ENCODE results near the gene RNF180.
"Not testable (repeated sequence)": the region's sequence is repeated elsewhere in the genome, so short reads cannot be mapped to it uniquely, and the experiment has no call there.

RNF180 gene

GRCh38 chr5:64180661-64181343, 15.2 kb downstream of the RNF180 start:
- no peak for DNase-seq (ENCODE audit: low read depth)

DNA sequence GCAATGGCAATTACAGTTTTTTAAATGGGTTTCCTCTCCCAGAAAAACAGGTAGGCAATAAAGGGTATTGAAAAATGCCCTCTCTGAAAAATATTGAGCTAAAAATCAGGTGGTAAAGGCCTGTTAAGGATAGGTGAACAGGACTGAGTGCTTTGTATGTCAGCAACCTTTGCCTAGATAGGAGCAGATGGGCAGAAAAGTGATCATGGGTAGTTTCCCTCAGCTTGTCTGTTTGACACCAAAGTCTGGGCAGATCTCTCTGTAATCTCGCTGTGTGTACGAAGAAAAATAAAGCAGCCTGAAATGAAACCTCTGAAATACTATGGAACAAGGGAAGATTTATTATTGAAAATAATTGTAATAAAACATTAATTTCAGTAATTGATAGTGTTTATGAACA, 15.8 kb downstream of the RNF180 start:
- DNase-seq (ENCODE audit: low read depth) = no peak

DNA sequence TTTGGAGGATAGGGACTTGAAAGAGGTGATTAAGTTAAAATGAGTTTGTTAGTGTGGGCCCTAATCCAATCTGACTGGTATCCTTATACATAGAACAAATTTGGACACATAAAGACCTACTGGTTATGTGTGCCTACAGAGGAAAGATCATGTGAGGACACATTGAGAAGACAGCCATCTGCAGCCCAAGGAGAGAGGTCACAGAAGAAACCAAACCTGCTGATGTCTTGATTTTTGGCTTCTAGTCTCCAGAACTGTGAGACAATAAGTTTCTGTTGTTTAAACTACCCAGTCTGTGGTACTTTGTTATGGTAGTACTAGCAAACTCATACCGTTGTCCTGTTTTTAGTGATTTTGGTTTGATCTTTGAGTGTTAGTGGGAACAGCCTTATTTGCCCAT, 18.3 kb downstream of the RNF180 start:
- DNase-seq (ENCODE audit: low read depth) = no peak

DNA sequence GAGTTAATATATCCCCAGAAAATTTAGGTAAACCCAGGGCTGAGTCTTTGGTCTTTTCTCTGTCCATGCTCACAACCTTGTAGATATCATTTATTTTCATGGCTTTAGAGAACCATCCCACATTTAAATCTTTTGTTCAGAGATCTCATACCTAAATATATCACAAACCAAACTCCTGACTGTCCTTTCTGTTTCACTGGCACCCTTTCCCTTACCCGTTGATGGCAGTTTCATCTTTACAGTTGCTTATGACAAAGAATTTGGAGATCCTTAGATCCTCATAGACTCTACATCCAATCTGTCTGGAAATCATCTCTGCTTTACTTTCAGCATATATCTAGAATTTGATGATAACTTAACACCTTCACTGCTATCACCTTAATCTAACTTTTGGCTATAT, 19.2 kb downstream of the RNF180 start:
- DNase-seq (ENCODE audit: low read depth) = no peak

DNA sequence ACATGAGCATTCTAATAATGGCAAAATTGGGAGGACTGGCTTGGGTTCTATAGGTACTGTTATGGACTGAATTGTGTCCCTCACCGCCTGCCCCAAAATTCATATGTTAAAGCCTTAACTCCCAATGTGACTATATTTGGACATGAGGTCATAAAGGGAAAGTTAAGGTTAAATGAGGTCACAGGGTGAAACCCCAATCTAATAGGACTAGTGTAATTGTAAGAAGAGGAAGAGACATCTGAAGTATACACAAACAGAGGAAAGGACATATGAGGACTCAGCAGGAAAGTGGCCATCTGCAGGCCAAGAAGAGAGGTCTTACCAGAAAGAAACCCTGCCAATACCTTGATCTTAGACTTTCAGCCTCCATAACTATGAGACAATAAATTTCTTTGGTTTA, 23.1 kb downstream of the RNF180 start:
- DNase-seq (ENCODE audit: low read depth) = no peak

GRCh38 chr5:64190562-64191306, 25.1 kb downstream of the RNF180 start:
- DNase-seq (ENCODE audit: low read depth) = no peak

- DNase-seq (ENCODE audit: low read depth) = no peak
Measured at GRCh38 chr5:64195981-64196380, 30.3 kb downstream of the RNF180 start.

GRCh38 chr5:64199425-64199824, 33.8 kb downstream of the RNF180 start:
- DNase-seq (ENCODE audit: low read depth) = no peak

DNA sequence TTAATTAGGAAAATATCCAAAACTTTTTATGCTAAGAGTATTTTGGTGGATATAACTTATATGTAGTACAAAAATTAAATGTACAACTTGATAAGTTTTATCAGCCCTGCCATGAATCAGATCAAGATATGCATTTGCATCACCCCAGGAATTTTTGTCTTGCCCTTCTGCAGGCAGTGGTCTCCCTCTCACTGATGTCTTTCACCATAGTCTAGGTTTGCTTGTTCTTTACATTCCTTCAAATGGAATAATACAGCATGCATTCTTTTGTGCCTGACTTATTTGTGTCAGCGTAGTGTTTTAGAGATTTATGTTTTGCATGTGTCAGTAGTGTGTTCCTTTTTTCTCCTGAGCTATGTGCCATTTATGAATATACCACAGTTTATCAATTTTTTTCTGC, 36.4 kb downstream of the RNF180 start:
- DNase-seq (ENCODE audit: low read depth) = no peak

DNA sequence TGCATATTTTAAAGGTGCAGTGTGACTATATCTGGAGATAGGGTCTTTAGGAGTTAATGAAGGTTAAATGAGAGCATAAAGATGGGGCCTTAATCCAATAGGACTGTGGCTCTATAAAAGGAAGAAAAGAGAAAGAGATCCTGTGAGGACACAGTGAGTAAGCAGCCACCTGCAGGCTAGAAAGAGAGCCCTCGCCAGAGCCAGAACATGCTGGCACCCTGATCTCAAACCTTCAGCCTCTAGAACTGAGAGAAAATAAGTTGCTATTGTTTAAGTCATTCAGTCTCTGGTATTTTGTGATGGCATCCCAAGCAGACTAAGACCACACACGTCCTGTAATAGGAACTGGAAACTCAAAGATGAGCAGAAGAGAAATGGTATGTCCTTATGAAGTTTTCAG, 41.0 kb downstream of the RNF180 start:
- DNase-seq (ENCODE audit: low read depth) = no peak

DNA sequence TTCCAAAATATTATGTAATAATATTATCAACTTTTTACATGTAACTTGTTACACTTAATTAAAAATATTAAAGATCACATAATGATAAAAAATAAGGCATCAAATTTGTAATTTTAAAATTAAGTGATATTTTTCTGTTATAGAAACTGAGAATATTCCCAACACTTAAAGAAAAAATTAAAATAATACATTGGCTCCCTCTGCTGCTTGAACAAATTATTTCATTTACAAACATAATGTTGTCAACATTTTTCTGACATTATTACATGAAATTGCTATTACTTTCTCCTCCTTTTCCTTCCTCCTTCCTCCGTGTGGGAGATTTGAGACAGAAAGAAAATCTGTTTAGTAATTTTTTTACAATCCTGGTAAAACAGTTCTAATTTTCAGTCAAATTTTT, 42.3 kb downstream of the RNF180 start:
- DNase-seq (ENCODE audit: low read depth) = no peak

GRCh38 chr5:64209353-64209752, 43.7 kb downstream of the RNF180 start:
- DNase-seq (ENCODE audit: low read depth) = no peak

- DNase-seq (ENCODE audit: low read depth) = peak; percentile 59
Measured at GRCh38 chr5:64210866-64211265, 45.2 kb downstream of the RNF180 start.

GRCh38 chr5:64213011-64213410, 47.4 kb downstream of the RNF180 start:
- DNase-seq (ENCODE audit: low read depth) = no peak

DNA sequence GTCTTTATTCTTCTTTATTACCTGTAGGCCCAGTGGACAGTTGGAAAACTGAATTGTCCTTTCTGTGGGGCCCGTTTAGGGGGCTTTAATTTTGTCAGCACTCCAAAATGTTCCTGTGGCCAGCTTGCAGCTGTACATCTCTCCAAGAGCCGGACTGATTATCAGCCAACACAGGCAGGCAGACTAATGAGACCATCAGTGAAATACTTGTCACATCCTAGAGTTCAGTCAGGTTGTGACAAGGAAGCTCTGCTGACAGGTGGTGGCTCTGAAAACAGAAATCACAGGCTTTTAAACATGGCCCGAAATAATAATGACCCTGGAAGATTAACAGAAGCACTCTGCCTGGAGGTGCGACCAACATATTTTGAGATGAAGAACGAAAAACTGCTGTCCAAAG, 47.9 kb downstream of the RNF180 start:
- DNase-seq (ENCODE audit: low read depth) = no peak

- no peak for DNase-seq (ENCODE audit: low read depth)
Measured at GRCh38 chr5:64214132-64214531, 48.5 kb downstream of the RNF180 start.

DNA sequence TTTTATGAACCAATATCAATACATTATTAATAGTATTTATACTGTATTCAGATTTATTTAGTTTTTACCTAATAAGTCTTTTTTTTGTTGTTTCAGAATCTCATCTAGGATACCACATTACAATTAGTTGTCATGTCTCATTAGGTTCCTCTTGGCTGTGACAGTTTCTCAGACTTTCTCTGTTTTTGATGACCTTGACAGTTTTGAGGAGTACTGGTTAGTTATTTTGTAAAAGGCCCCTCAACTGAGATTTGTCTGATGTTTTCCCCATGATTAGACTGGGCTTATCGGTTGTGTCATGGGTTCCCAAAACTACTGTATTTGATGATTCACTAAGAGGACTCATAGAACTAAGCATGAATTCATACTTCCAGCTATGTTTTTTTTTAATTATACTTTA, 56.3 kb downstream of the RNF180 start:
- DNase-seq (ENCODE audit: low read depth) = no peak

DNA sequence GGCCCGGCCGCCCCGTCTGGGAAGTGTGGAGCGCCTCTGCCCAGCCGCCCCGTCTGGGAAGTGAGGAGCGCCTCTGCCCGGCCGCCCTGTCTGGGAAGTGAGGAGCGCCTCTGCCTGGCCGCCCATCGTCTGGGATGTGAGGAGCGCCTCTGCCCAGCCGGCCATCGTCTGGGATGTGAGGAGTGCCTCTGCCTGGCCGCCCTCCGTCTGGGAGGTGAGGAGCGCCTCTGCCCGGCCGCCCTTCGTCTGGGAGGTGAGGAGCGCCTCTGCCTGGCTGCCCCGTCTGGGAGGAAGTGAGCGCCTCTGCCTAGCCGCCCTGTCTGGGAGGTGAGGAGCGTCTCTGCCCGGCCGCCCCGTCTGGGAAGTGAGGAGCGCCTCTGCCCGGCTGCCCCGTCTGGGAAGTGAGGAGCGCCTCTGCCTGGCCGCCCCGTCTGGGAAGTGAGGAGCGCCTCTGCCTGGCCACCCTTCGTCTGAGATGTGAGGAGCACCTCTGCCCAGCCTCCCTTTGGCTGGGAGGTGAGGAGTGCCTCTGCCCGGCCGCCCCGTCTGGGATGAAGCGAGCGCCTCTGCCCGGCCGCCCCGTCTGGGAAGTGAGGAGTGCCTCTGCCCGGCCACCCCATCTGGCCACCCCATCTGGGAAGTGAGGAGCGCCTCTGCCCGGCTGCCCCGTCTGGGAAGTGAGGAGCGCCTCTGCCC, 59.8 kb downstream of the RNF180 start:
- not testable (repeated sequence) for DNase-seq (ENCODE audit: low read depth)

DNA sequence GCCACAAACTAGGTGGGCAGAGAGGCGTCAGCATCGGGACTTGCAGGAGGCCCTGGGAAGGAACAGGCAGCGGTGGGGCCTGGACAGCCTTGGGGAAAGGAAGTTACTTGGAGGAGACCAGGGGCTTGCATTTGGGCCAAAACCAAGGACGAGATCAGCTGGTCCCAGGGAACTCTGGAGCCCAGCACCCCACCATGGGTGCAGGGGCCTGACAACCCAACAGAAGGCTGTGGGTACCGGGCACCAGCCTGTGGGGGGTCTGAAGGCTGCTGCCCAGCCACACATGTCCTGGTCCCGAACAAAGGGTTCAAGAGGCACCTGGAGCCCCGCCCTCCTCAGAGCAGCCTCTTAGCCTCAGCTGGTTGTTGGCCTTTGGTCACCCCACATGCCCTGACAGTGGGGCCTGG, 61.5 kb downstream of the RNF180 start:
- DNase-seq (ENCODE audit: low read depth) = not testable (repeated sequence)

- DNase-seq (ENCODE audit: low read depth) = no peak
Measured at GRCh38 chr5:64229163-64229774, 63.6 kb downstream of the RNF180 start.

DNA sequence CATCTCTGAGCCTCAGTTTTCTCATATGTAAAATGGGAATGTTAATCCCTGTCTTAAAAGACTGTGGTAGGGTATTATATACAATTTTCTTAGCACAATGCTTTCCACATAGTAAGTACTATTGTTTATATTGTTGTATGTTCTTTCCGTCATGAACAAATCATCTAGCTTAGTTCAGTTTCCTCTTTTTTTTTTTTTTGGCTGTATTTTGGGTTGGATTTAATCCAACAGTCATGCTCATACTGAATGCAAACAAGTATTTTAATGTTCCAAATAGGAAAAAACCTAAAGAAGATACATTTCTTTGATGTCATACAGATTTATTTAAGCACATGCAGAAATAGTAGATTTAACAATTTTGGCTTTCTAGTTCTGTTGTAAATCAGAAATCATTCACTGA, 95.1 kb downstream of the RNF180 start:
- no peak for DNase-seq (ENCODE audit: low read depth)

- DNase-seq (ENCODE audit: low read depth) = no peak
Measured at GRCh38 chr5:64269164-64269563, 103.5 kb downstream of the RNF180 start.

GRCh38 chr5:64273276-64273675, 107.6 kb downstream of the RNF180 start:
- DNase-seq (ENCODE audit: low read depth) = no peak

Measured in GM04503 (cell line).